CD4-positive, alpha-beta T cell treated with Interleukin-15 for 1 hour (primary cell): ENCODE results near the gene BTN1A1.
"Not testable (repeated sequence)": the region's sequence is repeated elsewhere in the genome, so short reads cannot be mapped to it uniquely, and the experiment has no call there.

Source experiments
- DNase-seq: peaks from one replicate; pipeline ENCODE4 v3.0.0-alpha.2; 2020

Gene BTN1A1

GRCh38 chr6:26500102-26500501 is at the start of gene BTN1A1:
Gene BTN1A1 (plus strand): TSS chr6:26500303. CDS start chr6:26501287, 984 bp downstream.
- DNase-seq: no peak

DNA sequence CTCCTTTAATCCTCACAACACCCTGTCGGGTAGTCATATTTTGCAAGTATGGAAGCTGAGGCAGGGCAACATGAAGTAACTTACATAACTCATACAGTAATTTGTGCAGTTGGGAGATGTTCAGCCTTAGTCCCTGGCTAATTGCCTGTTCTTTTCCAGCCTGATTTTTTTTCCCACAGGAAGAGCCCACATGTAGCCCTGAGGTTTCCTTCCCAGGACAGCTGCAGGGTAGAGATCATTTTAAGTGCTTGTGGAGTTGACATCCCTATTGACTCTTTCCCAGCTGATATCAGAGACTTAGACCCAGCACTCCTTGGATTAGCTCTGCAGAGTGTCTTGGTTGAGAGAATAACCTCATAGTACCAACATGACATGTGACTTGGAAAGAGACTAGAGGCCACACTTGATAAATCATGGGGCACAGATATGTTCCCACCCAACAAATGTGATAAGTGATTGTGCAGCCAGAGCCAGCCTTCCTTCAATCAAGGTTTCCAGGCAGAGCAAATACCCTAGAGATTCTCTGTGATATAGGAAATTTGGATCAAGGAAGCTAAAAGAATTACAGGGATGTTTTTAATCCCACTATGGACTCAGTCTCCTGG is 47.4 kb upstream of the BTN1A1 start:
- no peak for DNase-seq

- DNase-seq: no peak
Observed at GRCh38 chr6:26454631-26455030, 45.5 kb upstream of the BTN1A1 start.

DNA sequence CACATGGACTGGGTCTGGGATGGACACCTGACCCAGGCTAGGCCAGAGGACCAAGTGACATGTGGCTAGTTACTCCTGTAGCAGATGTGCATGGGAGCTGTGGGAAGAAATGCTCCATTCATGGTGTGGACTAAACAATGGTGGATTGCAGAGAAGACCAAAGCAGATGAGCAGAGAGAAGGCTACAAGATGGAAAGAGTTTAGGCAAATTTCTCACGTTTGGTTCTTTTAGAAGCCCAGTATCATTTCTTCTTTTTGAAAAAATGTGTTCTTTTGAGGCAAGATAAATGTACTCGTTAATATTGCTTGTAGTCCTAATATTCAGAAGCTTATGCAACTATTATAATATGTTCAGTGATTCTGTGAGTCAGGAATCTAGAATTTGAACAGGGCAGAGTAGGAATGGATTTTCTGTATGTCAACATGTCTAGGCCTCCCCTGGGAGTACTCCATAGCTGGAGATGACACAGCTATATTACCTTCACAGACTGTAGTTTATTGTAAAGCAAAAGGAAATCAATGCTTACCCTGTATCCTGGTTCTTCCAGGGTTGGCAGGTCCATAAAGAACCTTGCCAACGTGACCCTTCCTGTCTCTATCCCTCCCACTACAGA is 44.6 kb upstream of the BTN1A1 start:
- no peak for DNase-seq

GRCh38 chr6:26457264-26457805 is 42.8 kb upstream of the BTN1A1 start:
- peak; percentile 17 for DNase-seq

GRCh38 chr6:26457806-26458688 is 42.1 kb upstream of the BTN1A1 start, which contains the start of gene BTN2A1:
Gene BTN2A1 (plus strand): TSS chr6:26457955. CDS start chr6:26458637, 682 bp downstream.
- peak; percentile 77 for DNase-seq

- DNase-seq: peak; percentile 20
Observed at GRCh38 chr6:26459023-26459810, 40.9 kb upstream of the BTN1A1 start.

GRCh38 chr6:26461353-26461752 is 38.8 kb upstream of the BTN1A1 start:
- DNase-seq: not testable (repeated sequence)

DNA sequence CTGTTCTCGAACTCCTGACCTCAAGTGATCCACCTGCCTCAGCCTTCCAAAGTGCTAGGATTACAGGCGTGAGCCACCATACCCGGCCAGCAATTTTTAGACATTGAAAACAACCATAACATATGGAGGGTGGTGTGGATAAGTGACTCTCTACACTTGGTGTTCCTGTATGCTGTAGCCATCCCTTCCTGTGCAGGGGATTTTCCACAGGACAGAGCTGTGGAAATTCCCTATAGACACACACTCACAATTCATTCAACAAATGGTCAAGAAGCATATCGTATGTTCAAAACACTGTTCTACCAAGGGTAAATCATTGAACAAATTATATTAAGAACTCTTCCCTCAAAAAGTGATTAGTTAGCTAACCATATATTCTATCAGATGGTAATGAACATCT is 36.1 kb upstream of the BTN1A1 start:
- no peak for DNase-seq

- no peak for DNase-seq
Observed at GRCh38 chr6:26464416-26465131, 35.5 kb upstream of the BTN1A1 start.

GRCh38 chr6:26465776-26466175 is 34.3 kb upstream of the BTN1A1 start:
- DNase-seq: no peak

- no peak for DNase-seq
Observed at GRCh38 chr6:26468829-26469228, 31.3 kb upstream of the BTN1A1 start.

GRCh38 chr6:26470643-26471042 is 29.5 kb upstream of the BTN1A1 start:
- no peak for DNase-seq

GRCh38 chr6:26471970-26472369 is 28.1 kb upstream of the BTN1A1 start:
- no peak for DNase-seq

GRCh38 chr6:26472549-26473290 is 27.4 kb upstream of the BTN1A1 start:
- no peak for DNase-seq

GRCh38 chr6:26473429-26473757 is 26.7 kb upstream of the BTN1A1 start:
- no peak for DNase-seq

- DNase-seq: peak; percentile 93
Observed at GRCh38 chr6:26473758-26474438, 26.2 kb upstream of the BTN1A1 start.

- DNase-seq: no peak
Observed at GRCh38 chr6:26474439-26474881, 25.6 kb upstream of the BTN1A1 start.

DNA sequence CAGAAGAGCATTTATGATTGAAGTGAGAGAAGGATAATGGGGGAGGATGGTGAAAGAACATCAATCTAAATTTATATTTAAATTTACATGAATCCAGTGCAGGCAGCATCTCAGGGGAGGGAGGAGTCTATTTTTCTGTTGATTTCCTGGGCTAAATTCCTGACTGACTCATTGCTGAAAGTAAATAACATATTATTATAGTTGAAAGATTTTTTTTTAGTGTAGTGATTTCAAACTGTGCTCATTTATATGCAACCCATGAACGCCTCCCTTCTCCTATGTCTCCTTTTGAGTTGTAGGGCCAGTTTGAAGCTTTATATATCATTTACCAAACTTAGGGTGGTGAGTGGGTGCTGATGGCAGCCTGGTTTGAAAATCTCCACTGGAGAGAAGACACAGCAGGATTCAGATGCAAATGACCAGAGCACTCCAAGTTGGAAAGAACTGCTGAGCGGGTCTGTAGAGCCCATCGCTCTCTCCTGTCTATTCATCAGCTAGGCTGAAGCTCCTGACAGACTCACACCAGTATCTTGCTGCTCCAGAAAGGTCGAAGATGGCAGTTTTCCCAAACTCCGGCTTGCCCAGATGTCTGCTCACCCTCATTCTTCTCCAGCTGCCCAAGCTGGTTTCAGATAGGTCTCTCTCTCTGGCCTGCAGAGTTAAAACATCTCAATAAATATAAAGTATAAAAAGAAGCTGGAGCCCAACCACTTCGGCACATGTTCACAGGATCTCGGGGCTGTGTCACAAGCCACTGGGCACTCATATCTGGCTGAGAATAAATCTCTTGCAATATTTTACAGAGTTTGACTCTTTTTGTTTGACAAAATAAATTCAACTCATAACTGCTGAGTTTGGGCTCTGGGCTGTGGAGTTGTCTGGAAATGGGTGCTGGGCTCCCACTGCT is 24.0 kb upstream of the BTN1A1 start:
- no peak for DNase-seq

- DNase-seq: no peak
Observed at GRCh38 chr6:26476896-26477295, 23.2 kb upstream of the BTN1A1 start.
